Measurements from ENCODE around the gene HNF4A. TPM values are rescaled to one million over a fixed set of nuclear protein-coding genes. Genes with fewer than 3 reads are reported as not detected.

HNF4A gene
- total RNA-seq, 2 donors from 2014 or later = 56.3 to 58.0 TPM

DNA sequence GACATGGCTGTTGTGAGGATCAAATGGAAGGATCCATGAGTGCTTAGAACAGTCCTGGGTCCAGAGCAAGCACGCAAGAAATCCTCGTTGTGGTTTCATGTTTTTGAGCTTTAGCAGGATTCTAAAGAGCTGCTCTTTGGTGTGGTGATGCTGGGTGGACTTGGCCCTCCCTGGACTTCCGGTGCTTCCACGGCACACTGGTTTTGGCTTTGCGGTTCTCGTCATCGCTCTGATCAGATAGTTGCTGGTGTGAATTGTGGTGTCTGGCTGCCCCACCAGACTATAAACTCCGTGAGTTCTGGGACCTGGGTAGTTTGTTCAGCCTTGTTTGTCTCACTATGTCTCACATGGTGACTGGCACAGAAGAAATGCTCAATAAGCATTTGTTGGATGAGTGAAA is 3.3 kb downstream of the HNF4A start:
- Mint-ChIP-seq H3K27ac (no peak overlapping the region), H3K36me3 (ENCODE audit: low read depth) (no peaks in the 10 kb centered on the region), H3K9me3 (no peaks in the 10 kb centered on the region), H3K27me3 (ENCODE audit: insufficient read depth) (no peaks in the 10 kb centered on the region), H3K4me3 (peak overlapping the region; percentile 72), H3K4me1 (peaks cover 48% of the 10 kb centered on the region)
- peaks cover 7% of the 10 kb centered on the region for H3K4me1 ChIP-seq (ENCODE audit: control insufficient read depth, insufficient read depth, low read length)
- no peaks in the 10 kb centered on the region for H3K9me3 ChIP-seq (ENCODE audit: control insufficient read depth, low read length)
- no peak overlapping the region for H3K27ac ChIP-seq (ENCODE audit: low read depth, low read length)
- 96 to 100% methylated on average over 3 to 8 of the region's 8 CpGs for WGBS, 2 experiments (ENCODE audit: insufficient coverage in 1 of 2, insufficient read length in 1 of 2)
- peak overlapping the region; percentile 80 for H3K4me3 ChIP-seq (ENCODE audit: low read length)
- no peaks in the 10 kb centered on the region for H3K27me3 ChIP-seq (ENCODE audit: control insufficient read depth, insufficient read depth, low read length, poor library complexity, severe bottlenecking)
- TF ChIP-seq, protein P1, sequence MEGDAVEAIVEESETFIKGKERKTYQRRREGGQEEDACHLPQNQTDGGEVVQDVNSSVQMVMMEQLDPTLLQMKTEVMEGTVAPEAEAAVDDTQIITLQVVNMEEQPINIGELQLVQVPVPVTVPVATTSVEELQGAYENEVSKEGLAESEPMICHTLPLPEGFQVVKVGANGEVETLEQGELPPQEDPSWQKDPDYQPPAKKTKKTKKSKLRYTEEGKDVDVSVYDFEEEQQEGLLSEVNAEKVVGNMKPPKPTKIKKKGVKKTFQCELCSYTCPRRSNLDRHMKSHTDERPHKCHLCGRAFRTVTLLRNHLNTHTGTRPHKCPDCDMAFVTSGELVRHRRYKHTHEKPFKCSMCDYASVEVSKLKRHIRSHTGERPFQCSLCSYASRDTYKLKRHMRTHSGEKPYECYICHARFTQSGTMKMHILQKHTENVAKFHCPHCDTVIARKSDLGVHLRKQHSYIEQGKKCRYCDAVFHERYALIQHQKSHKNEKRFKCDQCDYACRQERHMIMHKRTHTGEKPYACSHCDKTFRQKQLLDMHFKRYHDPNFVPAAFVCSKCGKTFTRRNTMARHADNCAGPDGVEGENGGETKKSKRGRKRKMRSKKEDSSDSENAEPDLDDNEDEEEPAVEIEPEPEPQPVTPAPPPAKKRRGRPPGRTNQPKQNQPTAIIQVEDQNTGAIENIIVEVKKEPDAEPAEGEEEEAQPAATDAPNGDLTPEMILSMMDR (conservative IDR thresholded peaks at IDR 0.05) = no peak
- H3K9ac ChIP-seq (ENCODE audit: extremely low read depth, low read length, poor library complexity, severe bottlenecking) = no peak overlapping the region
- no peak for DNase-seq
- no peaks in the 10 kb centered on the region for H3K36me3 ChIP-seq (ENCODE audit: control insufficient read depth, insufficient read depth, low read length)

DNA sequence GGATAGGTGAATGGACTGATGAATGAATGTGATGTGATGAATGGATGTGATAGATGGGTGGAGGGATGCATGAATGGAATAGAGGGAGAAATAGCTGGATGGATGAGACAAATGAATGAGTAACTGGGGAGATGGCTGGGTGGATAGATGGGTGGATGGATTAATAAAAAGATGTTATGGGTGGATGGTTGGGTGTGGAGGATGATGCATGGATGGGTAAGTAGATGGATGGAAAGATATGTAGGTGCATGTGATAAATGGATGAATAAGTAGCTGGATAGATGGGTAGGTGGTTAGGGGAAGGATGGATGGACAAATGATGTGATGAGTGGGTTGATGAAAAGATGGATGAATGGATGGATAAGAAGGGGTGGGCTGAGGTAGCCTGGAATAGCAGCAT is 4.7 kb downstream of the HNF4A start:
- TF ChIP-seq, protein P1 (conservative IDR thresholded peaks at IDR 0.05) = no peak
- H3K4me3 Mint-ChIP-seq = no peak overlapping the region
- H3K36me3 Mint-ChIP-seq (ENCODE audit: low read depth) = peaks cover 4% of the 10 kb centered on the region
- no peak overlapping the region for H3K27ac Mint-ChIP-seq
- no peaks in the 10 kb centered on the region for H3K27me3 ChIP-seq (ENCODE audit: control insufficient read depth, insufficient read depth, low read length, poor library complexity, severe bottlenecking)
- no peak overlapping the region for H3K27ac ChIP-seq (ENCODE audit: low read depth, low read length)
- H3K36me3 ChIP-seq (ENCODE audit: control insufficient read depth, insufficient read depth, low read length) = no peaks in the 10 kb centered on the region
- H3K27me3 Mint-ChIP-seq (ENCODE audit: insufficient read depth) = no peaks in the 10 kb centered on the region
- H3K4me1 Mint-ChIP-seq = peaks cover 43% of the 10 kb centered on the region
- no peaks in the 10 kb centered on the region for H3K9me3 ChIP-seq (ENCODE audit: control insufficient read depth, low read length)
- no peak for DNase-seq
- H3K4me1 ChIP-seq (ENCODE audit: control insufficient read depth, insufficient read depth, low read length) = peaks cover 7% of the 10 kb centered on the region
- no peak overlapping the region for H3K9ac ChIP-seq (ENCODE audit: extremely low read depth, low read length, poor library complexity, severe bottlenecking)
- H3K9me3 Mint-ChIP-seq = no peaks in the 10 kb centered on the region
- no peak overlapping the region for H3K4me3 ChIP-seq (ENCODE audit: low read length)

DNA sequence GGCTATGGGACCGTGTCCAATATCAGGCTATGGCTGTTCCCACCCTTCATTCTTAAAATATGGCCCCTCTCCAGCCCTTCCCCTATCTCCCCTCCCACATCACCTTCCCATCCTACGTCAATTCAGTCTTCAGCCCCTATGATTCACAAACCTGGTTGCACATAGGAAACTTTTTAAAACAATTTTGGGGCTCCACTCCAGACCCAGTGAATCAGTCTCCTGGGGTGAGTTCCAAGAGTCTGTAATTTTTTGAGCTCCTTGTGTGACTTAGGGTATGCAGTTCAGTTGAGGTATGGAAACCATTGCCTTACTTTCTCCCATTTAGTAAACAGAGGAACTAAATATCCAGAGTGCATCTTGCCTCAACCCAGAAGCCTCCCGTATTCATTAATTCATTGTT is 5.5 kb downstream of the HNF4A start:
- Histone ChIP-seq H3K27ac (ENCODE audit: low read depth, low read length) (no peak overlapping the region), H3K4me3 (ENCODE audit: low read length) (no peak overlapping the region), H3K9me3 (ENCODE audit: control insufficient read depth, low read length) (no peaks in the 10 kb centered on the region), H3K9ac (ENCODE audit: extremely low read depth, low read length, poor library complexity, severe bottlenecking) (no peak overlapping the region), H3K27me3 (ENCODE audit: control insufficient read depth, insufficient read depth, low read length, poor library complexity, severe bottlenecking) (no peaks in the 10 kb centered on the region), H3K36me3 (ENCODE audit: control insufficient read depth, insufficient read depth, low read length) (no peaks in the 10 kb centered on the region), H3K4me1 (ENCODE audit: control insufficient read depth, insufficient read depth, low read length) (peaks cover 7% of the 10 kb centered on the region)
- H3K27me3 Mint-ChIP-seq (ENCODE audit: insufficient read depth) = no peaks in the 10 kb centered on the region
- TF ChIP-seq, protein P1 (conservative IDR thresholded peaks at IDR 0.05) = no peak
- no peak overlapping the region for H3K4me3 Mint-ChIP-seq
- DNase-seq = no peak
- H3K27ac Mint-ChIP-seq = no peak overlapping the region
- H3K4me1 Mint-ChIP-seq = peaks cover 39% of the 10 kb centered on the region
- no peaks in the 10 kb centered on the region for H3K9me3 Mint-ChIP-seq
- WGBS, 2 experiments (ENCODE audit: insufficient coverage in 1 of 2, insufficient read length in 1 of 2) = 73 to 80% methylated on average over 1 to 3 of the region's 3 CpGs
- H3K36me3 Mint-ChIP-seq (ENCODE audit: low read depth) = peaks cover 5% of the 10 kb centered on the region
